Tongue (tissue), 2 donors: ENCODE results near the gene SEMA5B. TPM values are rescaled to one million over a fixed set of nuclear protein-coding genes. Genes with fewer than 3 reads are reported as not detected.

Experiments used
- DNase-seq: peaks from one replicate; pipeline ENCODE4 v3.0.0-alpha.2; 2015
- total RNA-seq: library from RNA; depleted of rRNA; stranded (reverse); fragments of >200 nt; gene quantifications from one replicate; pipeline ENCODE4 v1.2.3, GENCODE V29; 2014

SEMA5B gene
- total RNA-seq, 1 donor from 2014 or later = 11.0 TPM

DNA sequence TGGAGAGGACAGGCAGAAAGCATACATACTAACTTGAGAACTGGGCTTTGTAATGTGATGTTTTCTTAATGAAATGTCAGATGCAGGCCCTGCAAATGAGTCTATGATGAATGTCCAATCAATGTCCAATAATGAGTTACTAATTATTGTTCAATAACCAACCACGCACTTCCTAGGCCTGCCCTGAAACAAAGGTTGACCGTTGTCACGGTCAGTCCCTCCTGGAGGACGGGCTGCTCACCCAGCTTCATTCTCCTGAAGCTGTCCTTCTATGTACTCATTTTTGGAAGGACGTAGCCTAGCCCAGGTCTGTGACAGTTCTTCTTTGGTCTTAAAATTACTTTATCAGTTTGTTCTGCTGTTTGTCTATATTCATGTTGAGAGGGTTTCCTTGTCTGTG lies 30.9 kb upstream of the SEMA5B start:
- no peak for DNase-seq

DNA sequence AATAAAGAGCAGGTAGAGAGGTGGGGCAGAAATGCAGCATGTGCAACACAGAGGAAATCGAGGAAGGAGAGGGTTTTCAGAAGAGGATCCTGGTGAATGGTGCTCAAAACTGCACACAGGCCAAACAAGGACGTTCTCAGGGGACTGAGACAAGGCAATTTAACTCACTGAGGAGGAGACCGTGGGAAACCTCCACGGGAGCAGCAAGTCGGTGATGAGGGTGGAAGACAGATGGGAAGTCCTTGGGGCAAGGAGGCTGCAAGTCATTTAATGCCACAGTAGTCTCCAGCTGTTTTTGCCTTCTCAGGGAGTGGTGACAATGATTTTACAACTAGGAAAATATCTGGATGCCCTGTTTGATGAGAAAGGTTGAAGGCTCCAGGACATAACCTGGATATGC lies 27.8 kb upstream of the SEMA5B start:
- DNase-seq = no peak

DNA sequence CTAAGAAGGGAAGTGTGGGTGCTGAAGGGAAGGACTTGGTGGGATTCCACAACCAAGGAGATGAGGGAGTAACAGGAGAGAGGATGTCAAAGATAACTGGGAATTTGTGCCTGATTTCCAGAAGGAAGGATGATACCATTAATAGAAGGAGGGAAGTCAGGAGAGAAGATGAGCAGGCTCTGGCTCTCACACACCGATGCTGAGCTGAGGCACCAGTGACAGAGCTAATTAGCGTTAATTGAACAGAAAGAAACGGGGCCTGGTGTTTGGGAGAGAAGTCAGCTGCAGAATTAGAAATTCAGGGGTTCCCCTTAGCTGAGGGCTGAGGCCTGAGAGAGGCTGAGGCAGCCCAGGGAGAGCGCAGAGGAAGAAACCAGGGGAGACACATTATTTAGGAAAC lies 27.4 kb upstream of the SEMA5B start:
- DNase-seq = no peak

DNA sequence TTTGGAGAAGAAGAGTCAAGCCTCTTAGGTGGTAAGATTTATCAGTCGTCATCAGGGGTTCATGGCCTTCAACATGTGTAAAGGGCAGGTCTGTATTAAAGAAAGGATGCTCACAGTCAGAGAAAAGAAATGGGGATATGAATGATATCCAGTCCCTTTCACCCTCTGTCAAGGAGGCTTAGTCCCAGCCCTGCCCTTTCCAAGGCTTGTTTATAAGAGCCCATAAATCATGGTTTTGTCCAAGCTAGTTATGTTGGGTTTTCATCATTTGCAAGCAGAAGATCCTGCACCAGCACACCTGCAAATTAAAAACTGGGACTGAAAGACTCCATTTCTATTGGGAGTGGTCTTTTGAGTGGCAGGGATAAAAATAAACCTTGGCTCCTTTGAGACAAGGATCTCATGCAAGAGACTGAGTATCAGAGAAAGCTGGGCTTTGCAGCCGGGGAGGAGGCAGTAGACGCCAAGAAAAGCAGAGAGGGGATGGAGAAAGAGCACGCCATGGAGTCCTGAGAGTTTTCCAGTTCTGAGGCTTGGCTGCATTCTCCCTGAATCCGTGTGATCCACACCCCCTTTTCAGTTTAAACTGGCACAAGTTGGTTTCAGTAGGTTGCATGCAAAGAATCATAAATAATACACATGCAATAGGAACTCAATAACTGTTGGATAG lies 26.7 kb upstream of the SEMA5B start:
- DNase-seq = peak; percentile 38

DNA sequence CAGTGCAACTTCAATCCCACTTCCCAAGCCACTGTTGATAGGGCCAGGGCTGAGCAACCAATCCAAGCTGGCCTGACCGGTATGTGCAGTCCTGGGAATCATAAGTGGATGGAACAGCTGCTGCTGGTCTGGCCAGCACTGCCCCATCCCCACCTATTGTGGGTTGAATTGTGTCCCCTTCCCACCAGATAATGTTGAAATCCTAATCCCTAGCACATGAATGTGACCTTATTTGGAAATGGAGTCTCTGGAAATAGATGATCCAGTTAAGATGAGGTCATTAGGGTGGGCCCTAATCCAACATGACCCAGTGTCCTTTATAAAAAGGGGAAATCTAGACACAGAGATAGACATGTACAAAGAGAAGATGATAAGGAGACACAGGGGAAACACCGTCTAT lies 25.5 kb upstream of the SEMA5B start:
- peak; percentile 64 for DNase-seq

DNA sequence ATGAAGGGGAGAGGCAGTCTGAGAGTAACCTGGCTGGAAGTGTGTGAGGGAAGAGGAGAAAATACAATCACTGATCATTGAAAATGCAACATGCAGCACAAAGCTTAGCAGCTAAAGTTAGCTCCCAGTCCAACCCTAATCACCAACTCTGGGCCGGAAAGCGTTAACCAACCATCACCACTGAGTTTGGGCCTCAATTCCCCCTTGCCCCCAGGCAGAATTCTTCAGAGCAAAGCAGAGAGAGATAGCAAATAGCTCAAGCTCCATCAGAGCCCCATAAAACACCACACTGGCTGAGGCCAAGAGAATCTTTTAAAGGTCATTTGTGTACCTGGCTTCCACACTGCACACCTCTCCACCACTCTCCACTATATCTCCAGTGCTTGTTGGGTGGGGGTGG lies 23.1 kb upstream of the SEMA5B start:
- no peak for DNase-seq

GRCh38 chr3:123048480-123049237 lies 21.1 kb upstream of the SEMA5B start:
- DNase-seq = no peak

- no peak for DNase-seq
These were observed 19.4 kb upstream of the SEMA5B start for GRCh38 chr3:123047062-123047319.

DNA sequence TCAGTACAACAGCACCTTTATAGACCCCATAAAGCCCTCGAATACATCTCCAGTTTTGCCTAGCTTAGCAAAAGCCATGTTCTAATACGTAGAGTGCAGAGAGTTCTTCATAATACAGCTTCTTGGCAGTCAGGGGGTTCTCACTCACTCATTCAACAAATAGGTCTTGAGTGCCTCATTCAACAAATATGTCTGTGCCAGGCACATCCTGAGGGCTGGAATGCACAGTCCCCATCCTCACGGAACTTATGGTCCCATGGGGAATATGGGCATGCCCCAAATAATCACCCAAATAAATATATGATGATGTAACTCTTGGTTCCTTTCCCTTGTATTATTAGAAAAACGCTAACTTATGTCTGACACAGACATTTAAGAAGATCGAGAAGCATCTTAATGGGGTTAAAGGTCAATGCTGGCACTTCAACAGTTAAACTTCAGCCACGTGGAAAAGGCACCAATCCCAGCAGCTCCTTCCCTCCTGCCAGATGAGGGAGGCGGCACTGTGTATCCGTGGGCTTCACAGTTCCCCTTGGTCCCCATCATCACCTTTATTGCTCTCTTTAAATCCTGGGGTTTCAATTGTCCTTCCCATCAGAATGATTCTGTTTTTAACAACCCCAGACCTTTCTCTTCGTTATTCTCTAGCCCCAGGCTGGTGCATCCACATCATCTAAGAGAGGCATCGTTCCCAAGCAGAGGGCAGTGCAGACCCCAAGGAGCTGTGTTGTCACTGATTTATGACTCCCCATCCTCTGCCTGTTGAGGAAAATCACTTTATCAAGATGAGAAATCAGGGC lies 18.9 kb upstream of the SEMA5B start:
- no peak for DNase-seq

- DNase-seq = no peak
These were observed 17.6 kb upstream of the SEMA5B start for GRCh38 chr3:123044981-123045763.

DNA sequence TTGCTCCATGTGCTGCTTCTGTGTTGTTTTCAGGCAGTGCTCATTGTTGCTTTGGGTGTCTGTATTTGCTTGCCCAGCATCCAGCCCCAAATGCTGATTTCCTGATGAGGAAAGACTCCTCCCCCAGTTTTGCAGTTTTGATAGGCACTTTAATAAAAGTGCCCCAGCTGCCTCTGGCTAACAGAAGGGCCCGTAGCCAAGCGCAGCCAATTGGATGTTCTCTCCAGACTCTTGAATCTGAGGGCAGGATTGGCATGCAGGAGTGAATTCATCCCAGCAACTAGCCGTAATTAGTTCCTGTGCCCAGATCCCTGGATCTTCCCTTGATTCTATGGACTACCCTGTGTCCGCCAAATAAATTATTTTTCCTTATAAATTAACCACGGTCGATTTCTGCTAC lies 14.8 kb upstream of the SEMA5B start:
- DNase-seq = peak; percentile 55

- no peak for DNase-seq
These were observed 11.6 kb upstream of the SEMA5B start for GRCh38 chr3:123039178-123039577.

DNA sequence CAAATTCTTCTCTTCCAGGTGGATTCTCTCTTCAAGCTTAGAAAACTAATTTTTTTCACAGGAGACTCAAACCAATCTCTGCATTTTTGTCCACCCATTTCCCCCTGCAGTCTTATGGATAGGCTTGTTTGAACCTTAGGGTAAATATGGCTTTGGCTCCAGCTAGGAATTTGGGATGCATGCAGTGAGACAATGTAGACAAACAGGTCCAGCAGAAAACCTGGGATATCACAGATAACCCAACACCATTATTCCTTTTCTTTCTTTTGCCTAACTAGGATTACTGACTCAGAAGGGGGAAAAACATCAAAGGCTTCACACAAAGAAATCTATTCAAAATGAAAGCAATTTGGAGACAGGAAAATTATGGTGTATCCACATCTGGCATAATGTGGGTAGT lies 11.2 kb upstream of the SEMA5B start:
- no peak for DNase-seq

DNA sequence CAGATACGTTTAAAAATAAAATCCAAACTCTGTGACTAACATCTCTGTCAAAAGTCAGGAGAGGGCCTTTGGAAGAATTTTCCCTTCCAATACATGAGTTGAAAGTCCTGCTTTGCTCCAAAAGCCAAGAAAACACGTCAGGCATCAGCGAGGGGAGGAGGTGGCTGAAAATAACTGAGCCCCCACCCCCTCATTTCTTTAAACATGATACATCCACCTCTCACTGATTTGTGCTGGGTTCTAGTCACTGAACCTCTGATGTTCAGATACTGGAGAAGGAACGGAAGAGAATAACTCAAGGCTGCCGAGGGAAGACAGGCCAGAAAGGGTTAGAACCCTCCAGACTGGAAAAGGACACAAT lies 9.4 kb upstream of the SEMA5B start:
- no peak for DNase-seq

DNA sequence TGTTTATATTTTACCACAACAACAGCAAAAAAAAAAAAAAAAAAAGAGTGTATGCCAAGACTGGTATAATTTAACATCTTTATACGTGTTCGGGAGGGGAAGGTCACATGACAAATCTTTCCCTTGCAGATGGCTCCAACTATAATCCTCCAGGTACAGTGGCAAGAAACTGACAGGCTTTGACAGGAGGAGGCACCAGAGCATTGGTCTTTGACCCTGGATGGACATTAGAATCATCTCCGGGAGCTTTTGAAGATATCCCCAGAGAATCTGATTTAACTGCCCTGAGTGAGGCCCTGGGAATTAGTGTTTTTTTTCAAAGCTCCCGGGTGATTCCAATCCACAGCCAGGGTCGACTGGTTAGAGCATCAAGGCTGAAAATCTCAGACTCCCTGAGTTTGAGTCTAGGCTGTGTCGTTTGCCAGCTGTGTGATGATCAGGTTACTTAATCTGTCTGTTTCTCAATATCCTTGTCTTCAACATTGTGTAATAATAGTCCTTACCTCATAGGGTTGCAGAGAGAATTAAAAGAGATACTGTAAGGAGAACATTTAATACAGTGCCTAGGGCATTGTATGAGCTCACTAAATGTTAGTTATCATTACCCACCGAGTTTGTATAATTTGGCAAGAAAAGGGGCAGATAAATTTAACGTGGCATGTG lies 8.9 kb upstream of the SEMA5B start:
- DNase-seq = no peak

- no peak for DNase-seq
These were observed 7.4 kb upstream of the SEMA5B start for GRCh38 chr3:123034996-123035395.

DNA sequence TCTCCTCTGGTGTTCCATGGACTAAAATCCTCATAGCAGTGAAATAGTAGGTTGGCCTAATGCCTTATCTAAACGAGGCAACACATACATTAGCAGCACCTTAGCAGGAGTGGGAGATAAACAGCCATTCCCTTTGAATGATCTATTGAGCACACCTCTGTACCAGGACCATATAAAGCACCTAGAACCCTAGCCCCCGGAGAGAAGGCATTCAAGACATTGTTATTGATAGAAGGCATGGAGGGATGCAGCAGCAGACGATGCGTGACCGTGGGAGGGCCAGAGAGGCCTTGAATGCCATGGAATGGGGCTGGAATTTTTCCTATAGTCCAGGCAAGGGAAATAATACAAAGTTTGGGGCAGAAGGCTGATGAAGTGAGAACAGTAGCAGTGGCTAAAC lies 6.6 kb upstream of the SEMA5B start:
- no peak for DNase-seq

GRCh38 chr3:123032057-123032456 lies 4.5 kb upstream of the SEMA5B start:
- DNase-seq = no peak

GRCh38 chr3:123031051-123031450 lies 3.5 kb upstream of the SEMA5B start:
- DNase-seq = no peak

DNA sequence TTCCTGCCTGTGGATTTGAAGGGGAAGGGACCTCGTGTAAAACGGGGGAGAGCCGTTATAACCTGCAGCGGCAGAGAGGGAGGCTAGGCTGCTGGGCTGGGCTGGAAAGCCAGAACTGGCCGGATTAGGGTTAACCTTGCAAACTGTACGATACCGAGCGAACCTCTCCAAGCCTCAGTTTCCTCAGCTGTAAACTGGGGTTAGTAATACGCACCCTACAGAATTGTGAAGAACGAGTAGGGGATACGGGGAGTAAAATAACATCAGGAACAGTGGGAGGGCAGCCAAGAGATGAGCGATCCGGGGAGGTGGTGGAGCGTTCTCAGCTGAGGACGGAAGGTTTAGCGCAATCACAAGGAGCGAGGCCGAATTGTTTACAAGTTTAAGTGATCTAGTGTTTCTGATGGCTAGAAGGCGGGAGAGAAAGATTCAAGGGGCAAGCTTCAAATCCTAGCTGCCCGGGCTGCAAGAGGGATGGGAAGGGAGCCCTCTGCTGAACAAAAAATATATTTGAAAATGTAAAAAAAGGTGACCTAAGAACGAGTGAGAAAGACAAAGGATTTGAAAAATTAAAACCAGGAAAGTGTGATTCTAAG lies 768 bp upstream of the SEMA5B start:
- peak; percentile 87 for DNase-seq

DNA sequence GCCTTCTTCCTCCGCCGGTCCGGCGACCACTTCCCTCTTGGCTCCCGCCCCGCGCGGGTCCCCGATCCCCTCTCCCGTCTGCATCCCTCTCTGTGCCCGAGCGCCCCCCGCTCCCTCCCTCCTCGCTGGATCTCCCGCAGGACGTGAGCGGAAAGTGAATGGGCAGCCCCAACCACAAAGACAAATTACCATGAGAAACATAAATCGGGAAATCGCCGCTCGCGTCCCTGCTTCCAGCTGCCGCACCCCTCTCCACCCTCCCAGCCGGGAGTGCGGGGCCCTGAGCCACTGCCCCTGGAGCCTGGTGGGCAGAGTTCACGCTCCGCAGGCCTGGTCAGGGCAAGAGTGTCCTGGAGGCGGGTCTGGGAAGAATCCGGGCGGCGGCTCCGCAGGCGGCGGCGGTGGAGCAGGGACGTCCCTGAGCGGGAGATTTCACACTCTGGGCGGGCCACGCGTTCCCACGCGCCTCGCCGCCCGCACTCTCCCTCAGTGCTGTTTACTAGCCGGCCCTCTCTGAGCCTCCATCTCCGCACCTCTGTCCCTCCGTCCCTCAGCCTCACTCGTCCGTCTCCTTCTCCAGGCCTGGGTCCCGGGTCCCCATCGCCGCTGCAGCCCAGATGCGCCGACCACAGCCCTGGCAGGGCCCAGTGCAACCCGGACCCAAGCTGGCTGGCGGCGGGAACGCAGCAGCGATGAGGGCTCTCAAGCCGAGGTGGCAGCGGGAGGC lies 835 bp downstream of the SEMA5B start:
- DNase-seq = peak; percentile 23
